GM19397 (cell line): ENCODE data around the gene NPTX1.

Experiments
- ATAC-seq: cut with Tn5 transposase; IDR thresholded peaks from one replicate; pipeline ENCODE4 v1.9.1; 2021; ENCODE audit warnings: mild to moderate bottlenecking, moderate library complexity; ENCODE audit not compliant: unreplicated experiment

NPTX1 gene

GRCh38 chr17:80479246-80479566, 2.8 kb upstream of the NPTX1 start:
- no peak for ATAC-seq

DNA sequence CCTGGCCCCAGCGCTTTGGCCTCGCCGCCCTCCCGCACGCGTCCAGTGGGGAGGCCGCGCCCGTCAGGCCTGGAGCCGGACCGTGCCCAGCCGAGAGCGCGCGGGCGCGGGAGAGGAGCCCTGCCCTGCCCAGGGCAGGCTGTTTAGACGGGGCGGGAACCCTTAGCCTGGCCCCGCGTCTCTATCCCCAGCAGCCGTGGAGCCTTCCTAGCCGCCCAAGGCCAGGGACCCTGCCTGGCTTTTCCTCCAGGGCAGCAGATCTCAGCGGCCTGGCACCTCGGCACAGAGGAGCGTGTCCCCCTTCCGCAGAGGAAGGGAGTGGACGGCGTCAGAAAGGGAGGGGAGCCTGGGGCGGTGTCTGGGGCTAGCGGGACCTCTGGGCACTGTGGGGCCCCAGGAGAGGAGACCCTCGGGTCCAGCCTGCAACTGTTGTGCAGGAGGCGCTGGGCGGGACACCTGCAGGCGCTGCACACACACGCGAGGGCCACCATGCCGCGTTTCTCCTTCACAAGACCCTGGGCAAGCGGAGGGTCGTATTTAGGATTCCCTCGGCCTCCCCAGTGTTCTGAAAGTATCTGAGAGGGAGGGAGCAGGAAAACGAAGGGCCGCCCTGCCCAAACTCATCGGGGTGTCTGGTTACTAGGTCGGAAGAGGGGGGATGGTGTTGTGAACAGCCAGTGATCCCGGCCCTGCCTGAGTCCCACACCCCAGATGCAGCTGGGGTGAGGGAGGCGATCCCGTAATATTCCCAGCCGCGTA, 2.3 kb upstream of the NPTX1 start:
- ATAC-seq = no peak

- ATAC-seq = no peak
Observed at GRCh38 chr17:80477647-80478478, 1.5 kb upstream of the NPTX1 start.

DNA sequence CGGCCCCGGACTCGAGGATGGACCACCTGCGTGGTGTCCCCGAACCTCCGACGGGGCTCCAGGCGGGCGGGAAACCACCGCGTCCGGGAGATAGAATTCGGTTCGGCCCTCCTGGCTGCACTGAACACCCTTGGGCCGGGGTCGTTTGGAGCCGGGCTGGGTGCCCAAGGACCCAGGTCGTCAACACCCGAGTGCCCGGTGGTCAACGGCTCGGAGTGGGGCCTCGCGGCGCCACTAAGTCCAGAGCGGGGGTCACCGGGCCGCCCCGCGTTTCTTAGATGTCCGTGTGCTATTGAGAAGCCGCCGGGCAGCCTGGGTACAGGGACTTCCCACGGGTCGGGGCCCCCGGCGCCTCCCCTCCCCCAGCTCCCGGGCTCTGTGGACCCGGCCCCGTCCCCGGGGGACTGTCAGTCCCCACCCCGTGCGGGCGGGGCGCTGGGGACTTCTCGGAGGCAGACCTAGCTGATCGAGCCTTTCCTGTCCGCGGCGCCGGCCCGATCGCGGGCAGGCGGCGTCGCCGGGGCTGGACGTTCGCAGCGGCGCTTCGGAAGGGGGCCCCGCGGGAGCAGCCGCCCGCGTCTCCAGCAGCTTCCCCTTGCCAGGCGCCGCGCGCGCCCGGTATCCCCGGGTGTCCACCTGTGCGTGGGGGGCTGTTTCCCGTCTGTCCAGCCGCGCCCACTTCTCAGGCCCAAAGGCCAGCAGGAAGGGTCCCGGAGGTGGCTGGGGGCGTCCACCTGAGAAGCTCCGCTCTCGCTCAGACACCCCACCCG, 655 bp upstream of the NPTX1 start:
- ATAC-seq = no peak

GRCh38 chr17:80474961-80475909, 1.2 kb downstream of the NPTX1 start:
- no peak for ATAC-seq

- no peak for ATAC-seq
Observed at GRCh38 chr17:80474231-80474960, 2.0 kb downstream of the NPTX1 start.

GRCh38 chr17:80473701-80474100, 2.7 kb downstream of the NPTX1 start:
- ATAC-seq = no peak

DNA sequence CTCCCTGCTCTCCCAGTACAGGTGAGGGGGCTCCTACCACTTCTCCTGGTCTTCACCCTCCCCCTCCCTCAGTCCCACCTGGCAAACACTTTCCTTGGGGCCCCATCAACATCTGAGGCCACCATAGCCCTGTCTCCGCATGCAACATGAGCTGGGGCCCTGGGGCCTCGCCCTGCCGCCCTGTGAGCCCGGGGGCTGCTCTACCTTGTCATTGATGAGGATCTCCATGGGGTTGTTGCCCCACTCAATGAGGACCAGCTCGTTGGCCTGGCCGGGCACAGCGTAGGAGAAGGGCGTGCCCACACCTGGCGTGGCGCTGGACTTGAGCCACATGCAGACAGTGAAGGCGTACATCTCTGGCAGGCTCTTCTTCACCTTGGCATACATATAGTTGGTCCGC, 3.4 kb downstream of the NPTX1 start:
- no peak for ATAC-seq

GRCh38 chr17:80471922-80472321, 4.5 kb downstream of the NPTX1 start:
- ATAC-seq = no peak

- ATAC-seq = no peak
Observed at GRCh38 chr17:80470603-80471002, 5.8 kb downstream of the NPTX1 start.

GRCh38 chr17:80469667-80470066, 6.7 kb downstream of the NPTX1 start:
- ATAC-seq = no peak

DNA sequence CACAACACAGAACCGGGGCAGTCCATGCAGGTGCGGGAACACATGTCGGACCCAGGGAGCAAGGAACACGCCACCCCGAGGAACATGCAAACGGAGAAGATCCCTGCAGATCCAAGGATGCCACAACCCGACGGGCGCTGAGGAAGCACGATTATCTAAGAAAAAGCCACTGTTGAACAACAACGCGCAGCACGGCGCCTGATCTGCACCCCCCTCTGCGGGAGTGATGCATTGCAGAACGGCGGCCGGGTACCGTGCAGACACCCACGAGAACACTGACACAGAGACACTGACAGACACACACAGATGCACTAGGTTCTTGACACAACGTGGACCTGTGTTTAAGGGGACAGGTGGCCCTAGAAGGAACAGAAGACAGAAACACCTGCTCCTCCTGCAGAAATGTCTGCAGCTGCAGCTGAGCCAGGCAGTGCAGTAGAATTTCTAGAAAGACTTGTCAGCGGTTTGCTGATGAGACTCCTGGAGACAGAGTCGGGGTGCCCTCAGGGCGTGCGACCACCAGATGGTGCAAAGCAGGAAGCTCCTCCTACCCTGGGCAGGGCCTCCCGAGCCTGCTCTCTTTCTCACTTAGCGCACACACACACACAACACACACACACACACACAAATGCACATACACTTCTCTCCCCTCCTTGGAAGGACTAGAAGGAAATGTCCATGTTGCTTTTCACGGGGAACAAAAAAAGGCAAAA, 7.5 kb downstream of the NPTX1 start:
- ATAC-seq = no peak

- no peak for ATAC-seq
Observed at GRCh38 chr17:80468242-80468641, 8.2 kb downstream of the NPTX1 start.

DNA sequence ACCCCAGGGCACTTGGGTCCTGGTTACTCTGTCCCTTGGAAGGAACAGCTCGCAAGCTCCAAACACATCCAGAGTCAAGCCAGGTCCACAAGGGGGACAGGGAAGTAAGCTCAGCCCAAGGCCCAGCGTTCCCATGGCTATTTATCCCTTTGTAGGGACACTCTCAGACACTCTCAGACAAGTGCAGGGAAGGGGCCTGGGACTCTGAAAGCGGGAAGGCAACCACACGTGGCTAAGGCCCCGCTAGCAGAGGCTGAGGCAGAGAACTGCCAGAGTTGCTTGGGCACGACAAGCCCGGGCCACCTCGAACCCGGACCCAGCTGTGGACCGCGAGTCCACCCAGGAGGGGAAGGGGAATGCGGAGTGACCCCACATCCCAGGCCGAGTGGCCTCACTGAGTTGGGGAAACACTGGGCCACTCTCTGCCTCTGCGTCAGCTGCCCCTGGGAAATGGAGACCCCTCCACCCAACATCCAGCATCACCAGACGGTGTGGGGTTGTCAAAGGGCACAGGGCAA, 10.2 kb downstream of the NPTX1 start:
- no peak for ATAC-seq

- no peak for ATAC-seq
Observed at GRCh38 chr17:80465327-80465974, 11.0 kb downstream of the NPTX1 start.

DNA sequence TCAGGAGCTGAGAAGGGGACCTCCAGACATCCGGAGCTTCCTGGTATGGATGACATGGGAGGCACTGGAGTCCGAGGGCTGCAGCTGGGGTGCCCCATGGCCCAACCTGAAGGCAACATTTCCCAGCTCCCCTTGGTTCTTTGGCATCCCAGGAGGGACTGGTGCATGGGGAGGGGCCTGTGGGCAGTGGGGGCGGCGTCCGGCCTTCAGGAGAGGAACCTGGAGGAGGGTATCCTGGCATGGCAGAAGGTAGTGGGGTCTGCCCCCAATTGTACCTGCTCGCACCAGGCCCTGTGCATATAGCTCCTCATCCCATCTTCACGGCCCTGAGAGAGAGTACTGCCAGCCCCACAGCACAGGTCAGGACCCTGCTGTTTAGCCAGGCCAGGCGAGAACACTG, 11.9 kb downstream of the NPTX1 start:
- no peak for ATAC-seq

GRCh38 chr17:80463784-80464400, 12.5 kb downstream of the NPTX1 start:
- no peak for ATAC-seq

- ATAC-seq = no peak
Observed at GRCh38 chr17:80461528-80462160, 14.8 kb downstream of the NPTX1 start.
